SH-SY5Y (cell line): ENCODE data around the gene HNRNPUL1.

Experiments used
- GATA2 ChIP-seq: IDR thresholded peaks from 2 replicates; pipeline ENCODE4 v1.6.1; 2011; ENCODE audit warnings: mild to moderate bottlenecking, low read depth, low read length
- GATA3 ChIP-seq: IDR thresholded peaks from 2 replicates; pipeline ENCODE4 v1.6.1; 2011; ENCODE audit warnings: low read depth, mild to moderate bottlenecking, low read length, moderate library complexity

The HNRNPUL1 gene

GRCh38 chr19:41305927-41306793 lies 42.0 kb downstream of the HNRNPUL1 start:
- TF ChIP-seq GATA2, result no peak
- no peak for TF ChIP-seq GATA3

DNA sequence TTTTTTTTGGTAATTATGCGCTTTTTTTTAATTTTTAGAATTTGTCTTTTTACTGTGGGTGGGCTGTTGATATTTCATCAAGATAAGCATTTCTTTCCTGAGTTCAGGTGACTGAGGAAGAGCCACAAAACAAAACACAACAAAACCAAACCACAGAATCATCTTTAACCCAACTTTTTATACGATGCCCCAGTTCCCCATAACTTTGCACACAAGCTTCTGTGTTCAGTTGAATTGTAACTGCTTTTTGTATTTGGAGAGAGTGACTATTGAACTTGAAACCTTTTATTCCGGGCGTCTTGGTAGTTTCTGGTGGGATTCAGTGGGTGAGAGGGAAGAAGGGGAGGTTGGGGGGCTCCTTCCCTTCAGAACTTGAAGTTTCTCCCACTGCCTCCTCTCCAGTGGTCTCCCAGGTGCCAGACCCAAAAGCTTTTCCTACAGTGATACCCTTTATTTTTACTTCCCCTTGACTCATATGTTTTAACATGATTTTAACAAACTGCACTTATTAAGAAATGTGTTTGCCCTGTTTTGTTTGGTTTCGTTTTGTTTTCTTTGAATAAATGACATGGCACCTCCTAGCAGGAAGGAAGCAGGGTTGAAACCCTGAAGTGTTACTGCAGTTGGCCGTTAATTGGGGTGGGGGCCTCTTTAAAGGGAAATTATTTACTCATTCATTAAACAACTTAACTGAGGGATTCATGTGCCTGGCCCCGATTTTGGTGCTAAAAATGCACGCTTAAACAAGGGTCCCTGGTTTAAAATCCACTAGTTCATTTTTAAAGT lies 43.1 kb downstream of the HNRNPUL1 start:
- TF ChIP-seq GATA2 (no peak), GATA3 (no peak)

- TF ChIP-seq GATA2 (no peak), GATA3 (no peak)
These were observed 43.8 kb downstream of the HNRNPUL1 start for GRCh38 chr19:41307954-41308449.

DNA sequence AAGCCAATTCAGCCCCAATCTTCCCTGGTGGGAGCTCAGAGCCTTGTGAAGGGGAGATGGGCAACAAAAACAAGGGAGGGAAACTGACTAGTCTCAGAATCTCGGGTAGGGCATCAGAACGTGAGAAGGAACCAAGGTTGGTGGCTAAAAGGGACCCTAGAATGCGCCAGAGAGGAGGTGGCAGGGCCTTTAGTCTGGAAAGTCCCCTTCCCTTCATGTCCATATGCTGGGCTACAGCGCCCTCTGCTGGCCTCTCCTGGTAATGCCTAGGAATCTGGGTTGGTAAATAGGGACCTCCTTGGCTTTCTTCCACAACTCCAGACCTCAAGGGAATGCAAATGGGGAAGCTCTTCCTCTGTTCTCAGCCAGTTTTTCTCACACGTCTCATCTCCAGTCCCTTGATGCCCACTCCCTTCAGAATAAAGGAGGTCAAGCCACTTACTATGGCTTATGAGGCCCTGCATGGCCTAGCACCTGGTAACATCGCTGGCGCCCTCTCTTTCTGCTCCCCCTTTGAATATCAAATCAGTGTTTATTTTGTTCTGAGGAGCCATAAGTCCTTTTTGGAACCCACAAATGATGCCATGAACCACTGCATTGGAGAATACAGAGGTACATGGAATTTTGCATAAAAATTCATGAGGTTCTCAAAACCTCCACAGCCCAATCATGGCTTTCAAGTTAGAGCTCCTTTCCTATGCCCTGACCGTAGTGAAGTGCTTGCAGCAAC lies 44.4 kb downstream of the HNRNPUL1 start:
- TF ChIP-seq GATA3 (no peak), GATA2 (no peak)

DNA sequence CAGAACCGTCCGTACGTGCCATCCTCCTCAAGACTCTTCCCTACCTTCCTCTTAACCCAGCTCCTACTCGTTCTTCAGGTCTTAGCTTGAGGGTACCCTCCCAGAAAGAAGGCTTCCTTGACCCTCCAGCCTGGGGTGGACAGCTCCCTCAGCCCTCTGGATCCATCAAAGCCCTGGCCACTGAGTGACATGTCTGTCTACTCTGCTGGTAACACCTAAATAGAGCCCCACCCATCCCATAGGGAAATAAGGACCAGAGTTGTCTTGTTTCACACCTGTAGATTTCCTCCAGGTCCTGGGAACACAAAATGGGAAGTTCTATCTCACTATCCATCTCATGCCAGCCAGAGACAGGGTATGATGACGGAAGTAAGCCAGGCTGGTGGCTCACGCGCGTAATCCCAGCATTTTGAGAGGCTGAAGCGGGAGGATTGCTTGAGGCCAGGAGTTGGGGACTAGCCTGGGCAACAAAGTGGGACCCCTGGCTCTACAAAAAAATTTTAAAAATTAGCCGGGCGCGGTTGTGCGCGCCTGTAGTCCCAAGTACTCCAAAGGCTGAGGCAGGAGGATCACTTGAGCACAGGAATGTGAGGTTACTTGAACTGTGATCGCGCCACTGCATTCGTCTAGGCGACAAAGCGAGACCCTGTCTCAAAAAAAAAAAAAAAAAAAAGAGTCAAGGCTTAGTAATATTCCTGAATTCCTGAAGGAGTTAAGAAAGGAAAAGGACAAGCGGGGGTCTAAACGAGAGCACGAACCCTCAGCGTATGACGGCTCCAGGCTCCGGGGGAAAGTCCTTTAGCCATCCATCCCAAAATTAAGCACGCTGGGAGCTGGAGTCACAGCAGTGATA lies 45.2 kb downstream of the HNRNPUL1 start:
- TF ChIP-seq GATA2, result no peak
- no peak for TF ChIP-seq GATA3

DNA sequence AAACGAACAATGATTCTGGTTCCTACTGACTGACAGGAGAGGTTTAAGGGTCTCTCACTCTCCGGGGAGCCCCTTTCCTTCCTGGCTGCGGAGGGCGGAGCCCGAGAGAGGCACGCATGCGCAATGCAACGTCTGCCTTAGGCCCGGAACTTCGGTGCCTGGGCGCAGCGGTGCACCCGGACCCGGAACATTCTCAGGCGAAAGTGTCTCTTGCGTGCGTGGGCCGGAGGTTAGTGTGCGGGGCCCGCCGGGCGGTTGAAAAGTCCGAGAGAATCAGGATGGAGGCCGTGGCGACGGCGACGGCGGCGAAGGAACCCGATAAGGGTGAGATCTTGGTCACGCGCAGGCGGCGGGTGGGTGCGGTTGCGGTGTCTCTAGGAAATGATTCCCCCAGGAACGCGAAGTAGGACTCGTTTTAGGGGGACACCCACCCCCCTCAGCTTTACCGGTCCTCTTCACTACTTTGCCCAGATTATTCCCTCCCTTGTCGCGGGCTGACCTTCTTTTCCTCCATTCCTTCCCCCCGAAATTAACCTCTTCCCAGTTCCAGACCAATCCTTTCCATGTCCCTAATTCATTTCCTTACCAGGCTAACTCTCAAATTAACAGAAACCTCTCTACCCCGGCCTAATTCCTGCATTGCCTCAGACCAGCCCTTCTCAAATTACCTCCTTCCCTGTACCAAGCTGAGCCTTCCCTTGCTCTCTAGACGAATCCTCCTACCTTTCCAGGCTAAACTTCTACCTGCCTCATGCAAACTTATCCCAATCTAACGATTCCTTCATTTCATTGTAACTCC lies 46.1 kb downstream of the HNRNPUL1 start, which contains the start of gene CCDC97:
CCDC97 (plus strand) TSS at position 140 of the 799 bp plus-strand sequence; CDS start at position 279, 139 bp downstream.
- no peak for TF ChIP-seq GATA3
- TF ChIP-seq GATA2, result no peak

- TF ChIP-seq GATA2, result no peak
- TF ChIP-seq GATA3, result no peak
These were observed 46.9 kb downstream of the HNRNPUL1 start for GRCh38 chr19:41311072-41311471.

- TF ChIP-seq GATA2 (no peak), GATA3 (no peak)
These were observed 47.4 kb downstream of the HNRNPUL1 start for GRCh38 chr19:41311613-41312012.

GRCh38 chr19:41316306-41316920 lies 52.2 kb downstream of the HNRNPUL1 start:
- TF ChIP-seq GATA2 (no peak), GATA3 (no peak)

DNA sequence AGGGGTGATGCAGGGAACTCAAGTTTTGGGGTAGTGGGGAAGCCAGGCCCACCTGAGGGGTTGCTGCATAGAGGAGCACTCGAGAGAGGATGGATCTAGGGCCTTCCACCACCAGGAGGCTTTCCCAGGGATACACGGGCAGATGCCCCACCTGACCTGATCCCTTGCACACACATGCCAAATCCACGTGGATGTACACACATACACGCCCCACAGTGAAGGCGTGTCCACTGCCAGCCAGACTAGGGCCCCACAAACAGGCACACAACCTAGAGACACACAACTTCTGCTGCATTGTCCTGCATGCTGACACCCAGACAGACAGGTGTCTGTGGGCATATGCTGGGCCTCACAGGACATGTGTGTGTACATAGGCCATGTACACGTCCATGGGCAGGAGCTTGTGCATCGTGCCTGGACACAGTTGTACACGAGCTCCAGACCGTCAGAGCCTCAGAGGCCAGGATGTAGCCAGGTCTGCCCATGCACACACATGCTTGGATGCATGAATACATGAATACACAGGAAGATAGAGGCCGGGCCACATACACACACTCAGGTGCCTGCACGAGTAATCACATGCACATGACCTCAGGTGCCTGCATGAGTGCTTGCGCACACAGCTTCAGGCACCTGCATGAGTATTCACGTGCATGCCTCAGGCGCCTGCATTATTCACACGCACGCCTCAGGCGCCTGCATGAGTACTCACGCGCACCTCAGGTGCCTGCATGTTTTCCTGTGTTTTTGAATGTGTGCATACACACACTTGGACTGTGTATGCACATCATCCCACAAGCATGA lies 54.7 kb downstream of the HNRNPUL1 start:
- TF ChIP-seq GATA2 (no peak), GATA3 (no peak)

DNA sequence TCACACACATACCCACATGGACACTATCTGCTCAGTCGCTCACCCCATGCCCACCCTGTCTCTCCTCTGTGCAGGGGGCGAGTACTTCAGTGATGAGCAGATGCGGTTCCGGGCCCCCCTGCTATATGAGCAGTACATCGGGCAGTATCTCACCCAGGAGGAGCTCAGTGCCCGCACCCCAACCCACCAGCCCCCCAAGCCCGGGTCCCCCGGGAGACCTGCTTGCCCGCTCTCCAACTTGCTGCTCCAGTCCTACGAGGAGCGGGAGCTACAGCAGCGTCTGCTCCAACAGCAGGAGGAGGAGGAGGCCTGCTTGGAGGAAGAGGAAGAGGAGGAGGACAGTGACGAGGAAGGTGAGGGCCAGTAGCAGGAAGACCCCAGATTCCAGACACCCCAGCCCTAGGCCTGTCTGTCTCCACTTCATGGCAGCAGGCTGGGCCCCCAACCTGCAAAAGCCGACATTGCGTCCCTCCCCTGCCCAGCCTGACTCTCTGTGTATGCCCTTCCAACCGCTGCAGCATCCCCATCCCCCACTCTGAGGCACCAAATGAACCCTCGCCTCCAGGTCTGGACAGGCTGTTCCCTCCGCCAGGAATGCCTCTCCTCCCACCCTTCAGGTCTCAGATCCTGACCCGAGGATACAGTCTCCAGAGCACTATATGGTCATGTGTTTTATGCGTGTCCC lies 55.5 kb downstream of the HNRNPUL1 start:
- TF ChIP-seq GATA2 (no peak), GATA3 (no peak)
